ENCODE results near the gene AFP. TPM values are rescaled to one million over a fixed set of nuclear protein-coding genes. Genes with fewer than 3 reads are reported as not detected.
A peak's percentile ranks its signal among the peaks of the same experiment; 100 is the strongest.

AFP gene
- total RNA-seq, 2 donors from 2014 or later, result not detected

DNA sequence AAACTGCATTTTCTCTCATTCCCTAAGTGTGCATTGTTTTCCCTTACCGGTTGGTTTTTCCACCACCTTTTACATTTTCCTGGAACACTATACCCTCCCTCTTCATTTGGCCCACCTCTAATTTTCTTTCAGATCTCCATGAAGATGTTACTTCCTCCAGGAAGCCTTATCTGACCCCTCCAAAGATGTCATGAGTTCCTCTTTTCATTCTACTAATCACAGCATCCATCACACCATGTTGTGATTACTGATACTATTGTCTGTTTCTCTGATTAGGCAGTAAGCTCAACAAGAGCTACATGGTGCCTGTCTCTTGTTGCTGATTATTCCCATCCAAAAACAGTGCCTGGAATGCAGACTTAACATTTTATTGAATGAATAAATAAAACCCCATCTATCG is 2.9 kb upstream of the AFP start:
- Histone ChIP-seq H3K4me3 (no peak overlapping the region), H3K9me3 (no peaks in the 10 kb centered on the region), H3K27me3 (no peaks in the 10 kb centered on the region), H3K4me1 (no peaks in the 10 kb centered on the region), H3K36me3 (no peaks in the 10 kb centered on the region), H3K27ac (no peak overlapping the region)
- DNase-seq (ENCODE audit: low spot score), result no peak
- no peak for TF ChIP-seq CTCF (IDR thresholded peaks at IDR 0.05)

GRCh38 chr4:73434311-73434710 is 1.7 kb upstream of the AFP start:
- no peak overlapping the region for H3K27ac ChIP-seq
- no peaks in the 10 kb centered on the region for H3K4me1 ChIP-seq
- no peaks in the 10 kb centered on the region for H3K9me3 ChIP-seq
- no peaks in the 10 kb centered on the region for H3K36me3 ChIP-seq
- DNase-seq (ENCODE audit: low spot score), result no peak
- H3K27me3 ChIP-seq, result no peaks in the 10 kb centered on the region
- no peak overlapping the region for H3K4me3 ChIP-seq
- TF ChIP-seq CTCF (IDR thresholded peaks at IDR 0.05), result peak in 1 of 2 donors; percentile 41

GRCh38 chr4:73436674-73437557 is 895 bp downstream of the AFP start:
- no peaks in the 10 kb centered on the region for H3K27me3 ChIP-seq
- no peaks in the 10 kb centered on the region for H3K4me1 ChIP-seq
- no peaks in the 10 kb centered on the region for H3K36me3 ChIP-seq
- DNase-seq (ENCODE audit: low spot score), result no peak
- no peak overlapping the region for H3K4me3 ChIP-seq
- TF ChIP-seq CTCF (IDR thresholded peaks at IDR 0.05), result no peak
- H3K9me3 ChIP-seq, result no peaks in the 10 kb centered on the region
- H3K27ac ChIP-seq, result no peak overlapping the region

GRCh38 chr4:73437558-73437956 is 1.5 kb downstream of the AFP start:
- Histone ChIP-seq H3K27me3 (no peaks in the 10 kb centered on the region), H3K36me3 (no peaks in the 10 kb centered on the region), H3K9me3 (no peaks in the 10 kb centered on the region), H3K27ac (no peak overlapping the region), H3K4me3 (no peak overlapping the region), H3K4me1 (no peaks in the 10 kb centered on the region)
- no peak for DNase-seq (ENCODE audit: low spot score)
- no peak for TF ChIP-seq CTCF (IDR thresholded peaks at IDR 0.05)

- Histone ChIP-seq H3K9me3 (no peaks in the 10 kb centered on the region), H3K36me3 (no peaks in the 10 kb centered on the region), H3K27me3 (no peaks in the 10 kb centered on the region), H3K27ac (no peak overlapping the region), H3K4me3 (no peak overlapping the region), H3K4me1 (no peaks in the 10 kb centered on the region)
- DNase-seq (ENCODE audit: low spot score), result no peak
- TF ChIP-seq CTCF (IDR thresholded peaks at IDR 0.05), result no peak
Observed at GRCh38 chr4:73438048-73438447, 2.0 kb downstream of the AFP start.

Measured in right atrium auricular region (tissue), 2 donors.